Measurements from ENCODE around the gene AGTPBP1.
"Not testable (repeated sequence)": the region's sequence is repeated elsewhere in the genome, so short reads cannot be mapped to it uniquely, and the experiment has no call there.

The AGTPBP1 gene, protein sequence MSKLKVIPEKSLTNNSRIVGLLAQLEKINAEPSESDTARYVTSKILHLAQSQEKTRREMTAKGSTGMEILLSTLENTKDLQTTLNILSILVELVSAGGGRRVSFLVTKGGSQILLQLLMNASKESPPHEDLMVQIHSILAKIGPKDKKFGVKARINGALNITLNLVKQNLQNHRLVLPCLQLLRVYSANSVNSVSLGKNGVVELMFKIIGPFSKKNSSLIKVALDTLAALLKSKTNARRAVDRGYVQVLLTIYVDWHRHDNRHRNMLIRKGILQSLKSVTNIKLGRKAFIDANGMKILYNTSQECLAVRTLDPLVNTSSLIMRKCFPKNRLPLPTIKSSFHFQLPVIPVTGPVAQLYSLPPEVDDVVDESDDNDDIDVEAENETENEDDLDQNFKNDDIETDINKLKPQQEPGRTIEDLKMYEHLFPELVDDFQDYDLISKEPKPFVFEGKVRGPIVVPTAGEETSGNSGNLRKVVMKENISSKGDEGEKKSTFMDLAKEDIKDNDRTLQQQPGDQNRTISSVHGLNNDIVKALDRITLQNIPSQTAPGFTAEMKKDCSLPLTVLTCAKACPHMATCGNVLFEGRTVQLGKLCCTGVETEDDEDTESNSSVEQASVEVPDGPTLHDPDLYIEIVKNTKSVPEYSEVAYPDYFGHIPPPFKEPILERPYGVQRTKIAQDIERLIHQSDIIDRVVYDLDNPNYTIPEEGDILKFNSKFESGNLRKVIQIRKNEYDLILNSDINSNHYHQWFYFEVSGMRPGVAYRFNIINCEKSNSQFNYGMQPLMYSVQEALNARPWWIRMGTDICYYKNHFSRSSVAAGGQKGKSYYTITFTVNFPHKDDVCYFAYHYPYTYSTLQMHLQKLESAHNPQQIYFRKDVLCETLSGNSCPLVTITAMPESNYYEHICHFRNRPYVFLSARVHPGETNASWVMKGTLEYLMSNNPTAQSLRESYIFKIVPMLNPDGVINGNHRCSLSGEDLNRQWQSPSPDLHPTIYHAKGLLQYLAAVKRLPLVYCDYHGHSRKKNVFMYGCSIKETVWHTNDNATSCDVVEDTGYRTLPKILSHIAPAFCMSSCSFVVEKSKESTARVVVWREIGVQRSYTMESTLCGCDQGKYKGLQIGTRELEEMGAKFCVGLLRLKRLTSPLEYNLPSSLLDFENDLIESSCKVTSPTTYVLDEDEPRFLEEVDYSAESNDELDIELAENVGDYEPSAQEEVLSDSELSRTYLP

DNA sequence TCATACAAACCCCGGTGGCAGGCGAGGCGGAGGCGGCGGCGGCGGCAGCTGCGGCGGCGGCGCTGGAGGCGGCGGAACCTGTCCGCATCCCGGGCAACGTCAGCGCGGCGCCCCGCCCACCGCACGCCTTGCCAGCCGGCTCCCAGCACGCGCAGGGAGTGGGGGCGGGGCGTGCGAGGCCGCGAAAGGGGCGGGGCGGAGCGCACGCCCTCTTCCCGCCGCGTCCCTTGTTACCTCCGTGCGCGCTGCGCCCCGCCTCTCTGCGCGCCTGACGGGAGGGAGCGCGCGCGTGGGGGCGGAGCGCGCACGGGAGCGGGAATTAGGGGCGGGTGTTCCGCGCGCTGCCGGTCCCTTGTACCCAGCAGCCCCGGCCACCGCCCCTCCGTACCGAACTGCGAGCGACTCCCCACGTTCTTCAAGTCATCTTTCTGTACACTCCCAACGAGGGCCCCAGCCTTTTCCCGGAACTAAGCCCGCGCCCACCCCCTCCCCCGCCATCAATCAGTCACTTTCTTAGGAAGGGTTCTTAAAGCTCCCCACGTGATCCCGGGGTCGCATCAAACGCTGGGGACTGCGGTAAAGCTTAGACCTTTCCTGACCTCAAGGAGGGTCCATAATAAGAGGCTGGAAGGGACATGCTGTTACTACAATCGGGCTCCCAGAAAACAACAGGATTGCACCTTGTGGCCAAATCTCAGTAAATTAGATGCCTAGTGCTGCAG is at the start of gene AGTPBP1:
Gene AGTPBP1, minus strand, starts transcription at position 80 of the 722 bp plus-strand sequence. CDS start 29,421 bp downstream, outside the sequence.
- in situ Hi-C loops (cut with MboI; ENCODE audit: low sequenced_read_pairs): no loop called here

DNA sequence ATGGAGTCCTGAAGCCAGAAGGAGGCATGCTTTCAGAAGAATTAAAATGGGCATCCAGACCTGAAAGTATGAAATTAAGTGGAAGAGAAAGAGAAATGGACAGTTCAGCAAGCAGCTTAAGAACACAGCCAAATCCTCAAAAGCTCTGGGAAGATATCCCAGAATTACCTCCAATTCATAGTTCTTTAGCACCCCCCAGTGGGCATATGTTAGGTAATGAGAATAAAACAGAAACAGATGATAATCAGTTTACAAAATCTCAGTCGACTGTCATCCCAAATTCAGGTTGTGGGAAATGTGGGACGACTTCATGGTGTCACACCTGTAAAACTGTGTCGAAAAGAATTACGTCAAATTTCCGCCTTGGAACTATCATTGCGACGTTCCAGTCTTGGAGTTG is 44.4 kb upstream of the AGTPBP1 start:
- in situ Hi-C loops (cut with MboI; ENCODE audit: low sequenced_read_pairs): loop anchor here (25.0 kb wide), 1 partner anchor 1374 kb away; no protein-coding TSS in a partner anchor

DNA sequence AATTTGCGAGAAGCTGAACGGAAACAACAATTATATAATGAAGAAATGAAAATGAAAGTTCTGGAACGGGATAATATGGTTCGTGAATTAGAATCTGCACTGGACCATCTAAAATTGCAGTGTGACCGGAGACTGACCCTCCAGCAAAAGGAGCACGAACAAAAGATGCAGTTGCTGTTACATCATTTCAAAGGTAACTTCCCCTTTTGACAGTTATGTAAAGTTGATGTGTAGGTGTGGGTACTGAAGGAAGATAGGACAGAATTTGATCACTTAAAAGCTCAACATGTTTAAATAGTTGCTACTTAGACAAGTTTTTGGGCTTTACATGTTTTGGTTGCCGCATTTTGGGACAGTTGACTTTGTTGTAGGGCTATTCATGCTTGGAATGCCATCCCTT is 32.1 kb upstream of the AGTPBP1 start:
- in situ Hi-C loops (cut with MboI; ENCODE audit: low sequenced_read_pairs): not testable (repeated sequence)

DNA sequence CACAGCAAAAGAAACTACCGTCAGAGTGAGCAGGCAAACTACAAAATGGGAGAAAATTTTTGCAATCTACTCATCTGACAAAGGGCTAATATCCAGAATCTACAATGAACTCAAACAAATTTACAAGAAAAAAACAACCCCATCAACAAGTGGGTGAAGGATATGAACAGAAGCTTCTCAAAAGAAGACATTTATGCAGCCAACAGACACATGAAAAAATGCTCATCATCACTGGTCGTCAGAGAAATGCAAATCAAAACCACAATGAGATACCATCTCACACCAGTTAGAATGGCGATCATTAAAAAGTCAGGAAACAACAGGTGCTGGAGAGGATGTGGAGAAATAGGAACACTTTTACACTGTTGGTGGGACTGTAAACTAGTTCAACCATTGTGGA is 20.0 kb upstream of the AGTPBP1 start:
- in situ Hi-C loops (cut with MboI; ENCODE audit: low sequenced_read_pairs): not testable (repeated sequence)

DNA sequence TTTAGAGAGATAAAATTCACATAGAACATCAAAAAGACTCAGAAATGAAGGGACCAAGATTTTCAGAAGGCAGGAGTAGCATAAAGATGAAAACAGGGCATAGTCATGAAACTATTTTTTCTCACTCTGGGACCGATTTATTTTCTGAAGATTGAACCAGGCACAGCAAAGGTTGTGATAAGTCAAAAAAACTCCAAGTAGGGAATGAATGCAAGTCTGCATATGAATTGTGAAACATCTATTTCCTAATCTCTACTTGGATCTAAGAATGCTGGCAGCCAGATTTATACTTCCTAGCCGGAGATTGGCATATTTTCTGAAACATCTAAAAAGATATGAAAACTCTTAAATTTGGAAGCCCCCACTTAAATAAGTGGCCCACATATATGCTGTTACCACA is 16.0 kb upstream of the AGTPBP1 start:
- in situ Hi-C loops (cut with MboI; ENCODE audit: low sequenced_read_pairs): not testable (repeated sequence)

DNA sequence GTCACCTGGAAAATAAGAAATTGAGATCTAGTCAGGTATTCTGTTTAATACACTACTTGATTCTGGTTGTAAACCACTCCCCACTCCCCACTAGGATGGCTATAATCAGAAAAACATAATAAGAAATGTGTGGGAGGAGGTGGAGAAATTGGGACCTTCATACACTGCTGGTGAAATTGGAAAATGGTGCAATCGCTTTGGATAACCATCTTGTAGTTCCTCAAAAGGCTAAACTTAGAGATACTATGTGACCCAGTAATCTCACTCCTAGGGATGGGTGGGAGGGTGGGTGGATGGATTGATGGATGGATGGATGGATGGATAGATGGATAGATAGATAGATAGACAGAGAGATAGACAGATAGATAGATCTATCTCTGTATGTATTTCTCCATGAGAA is 14.5 kb upstream of the AGTPBP1 start:
- in situ Hi-C loops (cut with MboI; ENCODE audit: low sequenced_read_pairs): not testable (repeated sequence)

DNA sequence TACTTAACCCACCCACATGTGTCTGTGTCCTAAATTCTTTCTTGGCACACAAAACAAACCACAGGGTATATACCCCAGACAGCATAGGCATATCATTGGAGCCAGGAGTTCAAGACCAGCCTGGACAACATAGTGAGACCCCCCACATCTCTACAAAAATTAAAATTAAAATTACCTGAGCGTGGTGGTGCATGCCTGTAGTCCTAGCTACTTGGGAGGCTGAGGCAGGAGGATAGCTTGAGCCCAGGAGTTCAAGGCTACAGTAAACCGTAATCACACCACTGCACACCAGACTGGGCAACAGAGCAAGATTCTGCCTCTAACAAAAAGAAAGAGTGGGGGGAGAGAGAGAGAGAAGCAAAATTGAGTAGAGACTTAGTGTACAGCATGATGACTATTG is 4.6 kb upstream of the AGTPBP1 start:
- in situ Hi-C loops (cut with MboI; ENCODE audit: low sequenced_read_pairs): no loop called here

DNA sequence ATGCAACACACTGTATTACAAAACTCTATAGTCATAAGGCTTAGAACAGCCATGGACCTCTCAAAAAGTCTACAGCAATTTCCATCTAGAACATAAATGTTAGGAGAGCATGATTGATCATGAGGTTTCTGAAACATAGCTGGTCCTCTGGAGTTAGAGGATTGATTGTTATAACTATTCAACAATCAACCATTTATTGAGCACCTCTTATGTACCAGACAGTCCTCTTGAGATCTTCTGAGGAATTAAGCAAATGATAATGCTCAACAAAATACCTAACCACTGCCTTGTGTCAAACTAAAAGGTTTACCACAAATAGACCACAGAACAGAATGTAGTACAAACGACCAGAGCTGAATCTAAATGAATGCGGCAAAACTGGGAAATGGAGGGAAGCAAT is 3.4 kb upstream of the AGTPBP1 start:
- in situ Hi-C loops (cut with MboI; ENCODE audit: low sequenced_read_pairs): no loop called here

DNA sequence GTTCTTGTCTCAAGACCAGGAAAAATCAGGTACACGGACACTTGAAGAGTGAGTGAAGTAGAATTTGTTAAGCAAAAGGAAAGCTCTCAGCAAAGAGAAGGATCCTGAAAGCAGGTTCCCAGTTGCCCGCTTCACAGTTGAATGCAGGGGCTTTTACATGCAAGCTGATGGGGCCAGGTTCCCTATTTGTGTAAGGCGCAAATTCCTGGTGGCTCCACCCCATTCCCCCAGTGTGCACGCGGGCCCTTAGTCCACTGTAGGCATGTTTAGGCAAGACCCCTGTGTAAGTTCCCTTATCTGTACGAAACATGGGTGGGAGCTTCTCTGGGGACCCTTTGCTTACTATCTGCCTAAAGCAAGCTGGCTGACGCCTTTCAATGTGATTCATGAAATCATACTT is 2.7 kb upstream of the AGTPBP1 start:
- in situ Hi-C loops (cut with MboI; ENCODE audit: low sequenced_read_pairs): no loop called here

DNA sequence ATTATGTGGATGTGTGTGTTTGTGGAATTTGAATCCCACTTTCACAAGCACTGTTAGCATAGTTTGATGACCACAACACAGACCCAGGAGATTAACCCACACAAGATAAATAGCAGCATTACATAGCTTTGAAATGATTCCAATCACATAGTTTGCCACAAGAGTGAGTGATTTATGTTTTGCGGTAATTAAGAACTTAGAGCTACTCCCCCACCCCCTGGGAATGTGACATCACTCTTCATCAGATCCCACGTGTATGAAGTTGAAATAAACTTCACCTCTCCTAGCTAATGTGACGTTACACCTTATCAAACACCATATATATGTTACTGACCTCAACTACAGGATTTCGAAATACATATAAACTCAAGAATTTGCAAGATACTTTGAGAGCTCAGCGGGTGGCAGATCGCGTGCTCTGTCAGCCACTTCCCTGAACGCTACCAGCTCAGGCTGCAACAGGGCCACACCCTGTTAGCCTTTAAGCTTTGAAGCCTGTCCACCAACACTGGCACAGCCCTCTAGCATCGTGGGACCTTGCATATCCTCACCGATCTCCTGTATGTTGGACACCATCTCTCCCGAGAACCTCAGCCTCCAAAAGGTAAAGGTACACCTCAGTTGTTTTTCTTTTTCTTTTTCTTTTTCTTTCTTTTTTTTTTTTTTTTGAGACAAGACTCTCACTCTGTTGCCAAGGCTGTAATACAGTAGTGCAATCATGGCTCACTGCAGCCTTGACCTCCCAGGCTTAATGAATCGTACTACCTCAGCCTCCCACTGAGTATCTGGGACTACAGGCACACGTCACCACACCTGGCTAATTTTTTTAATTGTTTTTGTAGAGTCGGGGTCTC is 1.7 kb upstream of the AGTPBP1 start:
- in situ Hi-C loops (cut with MboI; ENCODE audit: low sequenced_read_pairs): no loop called here

DNA sequence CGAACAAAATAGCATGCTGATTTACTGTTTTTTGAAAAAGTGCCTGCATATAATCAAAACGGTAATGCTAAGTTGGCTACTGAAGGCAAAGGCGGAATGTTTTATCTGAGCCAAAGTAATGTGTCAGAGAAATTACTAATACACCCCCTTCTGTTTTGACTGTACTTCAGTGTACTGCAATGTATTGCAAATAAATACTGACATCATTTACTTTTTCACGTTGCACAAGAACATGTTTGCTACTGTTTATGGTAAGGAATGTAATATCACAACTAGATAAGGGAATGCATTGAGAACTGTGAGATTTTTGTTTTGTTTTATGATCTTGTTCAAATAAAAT is 813 bp upstream of the AGTPBP1 start:
- in situ Hi-C loops (cut with MboI; ENCODE audit: low sequenced_read_pairs): no loop called here

DNA sequence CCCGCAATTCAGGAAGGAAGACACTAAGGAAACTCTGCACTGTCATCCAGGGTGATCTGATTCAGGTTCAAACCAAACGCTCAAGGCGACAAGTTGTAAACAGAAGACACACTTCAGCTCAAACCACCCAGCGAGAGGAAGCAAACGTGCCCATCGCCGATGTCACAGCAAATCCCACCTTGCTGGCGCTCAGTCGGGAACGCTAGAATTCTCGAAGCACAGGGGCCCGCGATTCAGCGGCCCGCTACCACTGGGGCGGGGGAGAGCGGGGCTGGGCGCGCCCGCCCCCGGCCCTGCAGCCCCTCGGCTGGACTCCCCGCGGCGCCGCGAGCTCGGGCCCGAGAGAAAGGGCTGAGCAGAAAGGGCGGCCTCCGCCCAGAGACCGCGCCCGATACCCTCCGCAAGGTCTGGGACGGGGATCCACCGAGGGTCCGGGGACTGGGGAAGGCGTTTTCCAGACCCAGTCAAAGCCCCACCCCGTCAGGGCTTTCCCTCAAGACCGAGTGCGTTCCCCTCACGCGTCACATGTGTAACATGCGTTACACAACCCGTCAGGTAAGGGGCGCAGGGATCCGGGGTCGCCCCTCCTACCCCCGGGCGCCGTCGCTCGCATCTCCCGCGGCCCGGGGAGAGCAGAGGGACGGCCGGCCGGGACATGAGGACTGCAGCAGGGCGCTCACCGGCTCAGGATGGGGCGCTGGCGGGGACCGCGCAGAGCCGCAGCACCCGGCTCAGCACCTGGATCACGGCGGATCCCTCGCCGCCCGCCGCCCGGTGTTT is 469 bp downstream of the AGTPBP1 start:
- in situ Hi-C loops (cut with MboI; ENCODE audit: low sequenced_read_pairs): no loop called here

DNA sequence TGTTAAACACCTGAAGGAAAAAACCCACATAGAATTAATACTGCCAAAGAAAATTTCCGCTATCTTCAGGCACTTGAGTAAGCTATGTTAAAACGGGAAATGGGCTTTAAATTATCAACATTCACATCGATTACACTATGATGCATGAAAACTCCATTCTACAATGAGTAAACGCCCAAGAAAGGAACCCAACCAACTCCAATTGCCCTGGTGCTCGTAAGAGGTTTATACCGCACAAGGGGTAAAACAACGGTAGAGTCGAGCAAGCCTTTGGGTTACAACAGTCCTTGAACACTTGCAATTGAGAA is 1.0 kb downstream of the AGTPBP1 start:
- in situ Hi-C loops (cut with MboI; ENCODE audit: low sequenced_read_pairs): no loop called here

DNA sequence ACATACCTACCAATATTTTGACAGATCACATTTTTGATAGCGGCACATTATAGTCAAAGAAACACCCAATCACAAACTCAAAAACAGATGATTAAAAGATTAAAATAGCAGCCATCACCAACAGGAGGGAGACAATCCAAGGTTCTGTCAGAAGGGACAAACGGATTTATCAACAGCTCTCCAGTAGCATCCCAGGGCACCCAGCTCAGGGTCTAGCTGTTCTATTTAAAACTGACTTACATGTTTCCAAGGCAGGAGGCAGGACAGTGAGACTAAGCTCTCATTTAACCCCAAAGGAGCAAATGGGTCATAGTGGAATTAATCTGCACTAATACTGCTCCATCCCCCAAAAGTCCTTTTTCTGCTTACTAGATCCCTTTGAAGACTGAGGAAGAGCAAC is 3.2 kb downstream of the AGTPBP1 start:
- in situ Hi-C loops (cut with MboI; ENCODE audit: low sequenced_read_pairs): no loop called here

DNA sequence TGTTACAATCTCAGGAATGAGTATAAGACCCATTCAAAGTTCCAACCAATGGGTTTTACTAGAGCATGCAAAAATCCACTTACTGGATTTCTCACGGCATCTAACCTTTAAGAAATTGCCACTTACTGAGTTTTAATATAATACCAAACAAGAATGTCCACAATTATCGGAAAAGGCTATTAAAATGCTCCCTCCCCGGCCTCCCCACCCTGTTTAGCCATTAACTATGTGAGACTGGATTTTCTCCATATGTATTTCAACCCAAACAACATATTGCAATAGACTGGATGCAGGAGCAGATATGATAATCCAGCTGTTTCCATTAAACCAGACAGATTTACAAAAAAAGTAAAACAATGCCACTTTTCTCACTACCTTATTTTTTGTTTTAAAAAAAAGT is 4.1 kb downstream of the AGTPBP1 start:
- in situ Hi-C loops (cut with MboI; ENCODE audit: low sequenced_read_pairs): no loop called here

DNA sequence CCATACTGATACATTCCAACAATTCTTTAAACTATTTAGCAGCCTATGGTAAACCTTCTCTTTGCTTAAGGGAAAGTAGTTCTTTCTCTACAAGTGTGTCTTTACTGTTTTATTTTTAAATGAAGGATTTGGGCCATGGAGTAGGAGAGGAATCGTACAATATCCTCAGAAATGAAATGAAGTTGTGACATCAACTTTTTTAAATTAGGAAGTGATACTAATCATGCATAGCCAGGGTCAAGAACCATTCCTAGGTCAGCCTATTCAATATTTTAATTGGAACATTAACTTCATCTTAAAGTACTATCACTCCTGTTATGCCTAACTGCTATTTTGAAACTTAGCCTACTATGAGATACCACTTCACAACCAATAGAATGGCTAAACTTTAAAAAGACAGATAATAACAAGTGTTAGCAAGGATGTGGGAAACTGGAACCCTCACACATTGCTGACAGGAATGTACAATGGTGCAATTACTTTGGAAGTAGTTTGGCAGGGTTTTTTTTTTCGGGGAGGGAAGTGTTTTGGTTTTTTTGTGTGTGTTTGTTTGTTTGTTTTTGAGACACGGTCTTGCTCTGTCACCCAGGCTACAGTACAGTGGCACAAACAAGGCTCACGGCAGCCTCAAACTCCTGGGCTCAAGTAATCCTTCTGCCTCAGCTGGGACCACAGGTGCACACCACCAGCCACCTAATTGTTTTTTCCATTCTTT is 10.7 kb downstream of the AGTPBP1 start:
- in situ Hi-C loops (cut with MboI; ENCODE audit: low sequenced_read_pairs): no loop called here

DNA sequence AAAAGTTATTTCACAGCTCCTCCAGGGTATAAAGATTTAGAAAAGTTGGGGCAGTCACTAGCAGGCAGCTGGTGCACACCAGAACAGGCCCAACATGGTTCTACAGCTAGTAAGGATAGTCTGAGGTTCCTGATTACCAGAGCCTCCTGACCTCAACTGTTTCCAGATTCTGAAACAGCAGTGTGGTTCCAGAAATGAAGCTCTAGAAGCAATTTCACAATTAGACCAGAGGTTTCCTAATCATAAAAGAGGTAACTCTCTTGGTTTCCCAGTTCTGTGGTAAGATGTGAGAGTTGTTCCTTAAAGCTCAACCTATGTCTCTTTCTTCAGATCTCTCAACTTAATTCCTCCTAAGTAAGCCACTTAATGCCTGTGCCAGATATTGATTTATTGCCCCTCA is 11.9 kb downstream of the AGTPBP1 start:
- in situ Hi-C loops (cut with MboI; ENCODE audit: low sequenced_read_pairs): no loop called here

DNA sequence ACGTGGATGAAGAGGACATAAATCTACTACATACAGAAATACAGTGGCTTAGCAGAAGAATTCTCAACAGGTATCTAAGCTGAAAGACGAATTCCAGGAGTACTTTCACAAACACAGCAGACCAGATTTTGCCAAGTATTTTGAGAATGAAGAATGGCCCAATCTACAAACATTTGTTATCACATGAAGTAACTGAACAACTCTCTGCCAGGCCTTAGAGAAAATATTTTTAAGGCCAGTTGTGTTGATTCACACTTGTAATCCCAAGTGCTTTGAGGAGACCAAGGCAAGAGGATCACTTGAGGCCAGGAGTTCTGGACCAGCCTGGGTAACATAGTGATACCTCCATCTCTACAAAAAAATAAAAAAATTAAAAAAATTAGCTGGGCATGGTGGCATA is 14.3 kb downstream of the AGTPBP1 start:
- in situ Hi-C loops (cut with MboI; ENCODE audit: low sequenced_read_pairs): no loop called here

DNA sequence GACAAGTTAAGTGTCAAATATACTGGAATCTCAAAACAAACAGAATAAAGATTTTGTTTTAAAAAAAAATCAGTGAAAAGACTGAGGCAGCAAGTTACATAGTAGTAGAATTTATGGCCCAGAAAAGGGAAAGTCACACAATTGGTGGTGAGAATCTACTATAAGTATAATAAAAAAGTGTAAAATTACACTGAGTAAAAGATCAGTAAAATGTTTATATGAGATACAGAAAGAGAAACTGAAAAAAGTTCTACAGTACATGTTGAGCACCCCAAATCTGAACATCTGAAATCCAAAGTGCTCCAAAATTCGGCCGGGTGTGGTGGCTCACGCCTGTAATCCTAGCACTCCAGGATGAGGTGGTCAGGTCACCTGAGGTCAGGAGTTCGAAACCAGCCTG is 15.0 kb downstream of the AGTPBP1 start:
- in situ Hi-C loops (cut with MboI; ENCODE audit: low sequenced_read_pairs): no loop called here
